SK-N-SH (cell line): ENCODE results near the gene FAM219B. TPM values are rescaled to one million over a fixed set of nuclear protein-coding genes. Genes with fewer than 3 reads are reported as not detected.

Experiments
- CTCF ChIA-PET: fragments of 300-600, 350-600 bp; formaldehyde crosslinking; extraction: SDS; loops from one replicate; lab custom pipeline; 2021; lab: Yijun Ruan, JAX
- POLR2A ChIA-PET: fragments of 350-600 bp; sonication (Branson Sonifier 250); formaldehyde crosslinking; extraction: SDS; loops from one replicate; lab custom pipeline; 2020; ENCODE audit warnings: antibody characterized with exemption, inconsistent platforms; lab: Yijun Ruan, JAX
- DNase-seq: peaks from one replicate; pipeline ENCODE4 v3.0.0; 2012
- H2AFZ ChIP-seq: fragments of 200-600 bp; sonication (generic); 2 replicates; pipeline ENCODE4 v1.8.1; 2016; ENCODE audit warnings: antibody characterized with exemption, mild to moderate bottlenecking, low read depth
- H3F3A ChIP-seq: fragments of 200-600 bp; sonication (generic); replicated peaks from 2 replicates; pipeline ENCODE3; 2016; ENCODE audit warnings: antibody characterized with exemption, mild to moderate bottlenecking; ENCODE audit not compliant: insufficient read depth
- H3K27ac ChIP-seq, 2 experiments: fragments of 200-500 bp in 1 of 2; fragments of 200-600 bp in 1 of 2; sonication (Bioruptor generic) in 1 of 2; sonication (generic), shearing (Covaris generic) in 1 of 2; 2 replicates each; pipeline versions ENCODE4 v1.5.1 to v1.6.1; 2014 to 2016; ENCODE audit warnings: low read depth in 2 of 2, inconsistent platforms in 1 of 2, low read length in 1 of 2, mild to moderate bottlenecking in 1 of 2, mixed read lengths in 1 of 2
- H3K27me3 ChIP-seq: fragments of 200-600 bp; sonication (generic), shearing (Covaris generic); 2 replicates; pipeline ENCODE4 v1.6.1; 2016; ENCODE audit warnings: mixed run types; ENCODE audit not compliant: insufficient read depth
- H3K36me3 ChIP-seq, 2 experiments: fragments of 200-500 bp in 1 of 2; fragments of 200-600 bp in 1 of 2; sonication (Bioruptor generic) in 1 of 2; sonication (generic) in 1 of 2; replicated peaks in 1 of 2; 2 replicates each; pipeline versions ENCODE3 to v1.5.1; 2014 to 2016; ENCODE audit warnings: low read length in 1 of 2, mild to moderate bottlenecking in 1 of 2; ENCODE audit not compliant: insufficient read depth in 2 of 2, control insufficient read depth in 1 of 2
- H3K4me1 ChIP-seq, 2 experiments: fragments of 200-500 bp in 1 of 2; fragments of 200-600 bp in 1 of 2; sonication (Bioruptor generic) in 1 of 2; sonication (generic), shearing (Covaris generic) in 1 of 2; 2 replicates each; pipeline versions ENCODE4 v1.5.1 to v1.6.1; 2014 to 2016; ENCODE audit warnings: low read depth in 1 of 2, low read length in 1 of 2, mixed run types in 1 of 2; ENCODE audit not compliant: insufficient read depth in 2 of 2, control insufficient read depth in 1 of 2
- H3K4me2 ChIP-seq: fragments of 200-600 bp; sonication (generic), shearing (Covaris generic); 2 replicates; pipeline ENCODE4 v1.6.1; 2017; ENCODE audit warnings: mixed run types
- H3K4me3 ChIP-seq, 2 experiments: fragments of 200-500 bp in 1 of 2; fragments of 200-600 bp in 1 of 2; sonication (Bioruptor generic) in 1 of 2; sonication (generic), shearing (Covaris generic) in 1 of 2; 2 replicates each; pipeline versions ENCODE4 v1.5.1 to v1.8.1; 2014 to 2016; ENCODE audit warnings: low read depth in 2 of 2, inconsistent platforms in 1 of 2, low read length in 1 of 2, mild to moderate bottlenecking in 1 of 2, mixed read lengths in 1 of 2, moderate library complexity in 1 of 2
- H3K79me2 ChIP-seq: fragments of 200-600 bp; sonication (generic); 2 replicates; pipeline ENCODE4 v1.8.1; 2017; ENCODE audit warnings: mild to moderate bottlenecking; ENCODE audit not compliant: insufficient read depth
- H3K9ac ChIP-seq: fragments of 200-600 bp; sonication (generic); 2 replicates; pipeline ENCODE4 v1.6.1; 2017; ENCODE audit warnings: mixed run types
- H3K9me2 ChIP-seq: fragments of 200-600 bp; sonication (generic); 2 replicates; pipeline ENCODE4 v1.6.1; 2017; ENCODE audit warnings: mixed run types
- H3K9me3 ChIP-seq: fragments of 200-600 bp; sonication (generic); 2 replicates; pipeline ENCODE4 v1.6.1; 2017; ENCODE audit warnings: mixed run types, mild to moderate bottlenecking, moderate library complexity
- H4K20me1 ChIP-seq: fragments of 200-600 bp; sonication (generic); 2 replicates; pipeline ENCODE4 v1.6.1; 2017; ENCODE audit warnings: mild to moderate bottlenecking, mixed run types; ENCODE audit not compliant: insufficient read depth
- ELF1 ChIP-seq: IDR thresholded peaks from 2 replicates; pipeline ENCODE4 v1.4.0; 2012
- EP300 ChIP-seq, 2 experiments: IDR thresholded peaks; 2 replicates each; pipeline versions ENCODE4 v1.4.0 to v1.6.1; 2012; ENCODE audit warnings: borderline replicate concordance in 1 of 2, low read depth in 1 of 2, low read length in 1 of 2
- FOXJ3 ChIP-seq: sonication (generic); formaldehyde crosslinking; IDR thresholded peaks from 2 replicates; pipeline ENCODE4 v1.5.1; 2020; ENCODE audit warnings: mild to moderate bottlenecking, missing genetic modification reagents
- RFX5 ChIP-seq: IDR thresholded peaks from 2 replicates; pipeline ENCODE4 v1.6.1; 2012; ENCODE audit warnings: mild to moderate bottlenecking, improper control_type of control experiment, low read length
- SIN3A ChIP-seq: IDR thresholded peaks from 2 replicates; pipeline ENCODE4 v1.6.1; 2012; ENCODE audit warnings: low read depth, mild to moderate bottlenecking, low read length, moderate library complexity, borderline replicate concordance
- TCF12 ChIP-seq: IDR thresholded peaks from 2 replicates; pipeline ENCODE4 v1.4.0; 2012
- USF2 ChIP-seq: fragments of 150-350 bp; IDR thresholded peaks from 2 replicates; pipeline ENCODE4 v1.6.1; 2017; ENCODE audit warnings: antibody characterized with exemption, low read length, low read depth, borderline replicate concordance
- ZBTB33 ChIP-seq: IDR thresholded peaks from 2 replicates; pipeline ENCODE4 v1.4.0; 2012; ENCODE audit warnings: low read depth, borderline replicate concordance
- WGBS: methylation state at CpG from one replicate; pipeline ENCODE4 v1.1.6; 2017; ENCODE audit warnings: low lambda C conversion rate; 5-methylcytosine and 5-hydroxymethylcytosine counted together
- polyA plus RNA-seq, 3 experiments: library from polyadenylated mRNA; depleted of rRNA; stranded (reverse); fragments of >200 nt; gene quantifications; 2 replicates each; pipeline ENCODE4 v1.2.3, GENCODE V29; 2012

Gene FAM219B
- polyA plus RNA-seq, 1 of the 3 experiments (the other 2 are of a cell fraction): 53.0 TPM

GRCh38 chr15:74933573-74933972 is 26.9 kb upstream of the FAM219B start:
- no peak for TF ChIP-seq EP300 (IDR thresholded peaks at IDR 0.05; ENCODE audit: borderline replicate concordance in 1 of 2, low read depth in 1 of 2, low read length in 1 of 2)
- TF ChIP-seq ZBTB33: no peak
- TF ChIP-seq ELF1: no peak
- TF ChIP-seq FOXJ3 (CRISPR knock-in tag): no peak
- TF ChIP-seq SIN3A: no peak
- TF ChIP-seq USF2: no peak
- Histone ChIP-seq H3K27ac (no peak overlapping the region), H3K79me2 (peaks cover 88% of the 10 kb centered on the region), H4K20me1 (peaks cover 8% of the 10 kb centered on the region; the same call in 1 of the 2 replicates), H3K9me2 (no peaks in the 10 kb centered on the region), H3K4me2 (no peak overlapping the region), H3K27me3 (no peaks in the 10 kb centered on the region), H3K4me1 (0 out of 4 replicates have a peak, but pooled peaks cover 0 to 6% of the 10 kb centered on the region in 2 experiments), H3K4me3 (no peak overlapping the region), H3F3A (peaks cover 10% of the 10 kb centered on the region), H3K9me3 (no peaks in the 10 kb centered on the region), H2AFZ (no peak overlapping the region), H3K9ac (no peak overlapping the region), H3K36me3 (peaks cover 8 to 29% of the 10 kb centered on the region in 2 experiments)
- POLR2A ChIA-PET: no interaction called here
- CTCF ChIA-PET: interaction anchor here (1.0 to 2.4 kb wide), 8 partner anchors 12 to 165 kb away, joined by 3 to 10 read pairs (median 4); partner anchors contain the start of gene ULK3
- no peak for DNase-seq
- 84% methylated on average over 2 of the region's 2 CpGs for WGBS

DNA sequence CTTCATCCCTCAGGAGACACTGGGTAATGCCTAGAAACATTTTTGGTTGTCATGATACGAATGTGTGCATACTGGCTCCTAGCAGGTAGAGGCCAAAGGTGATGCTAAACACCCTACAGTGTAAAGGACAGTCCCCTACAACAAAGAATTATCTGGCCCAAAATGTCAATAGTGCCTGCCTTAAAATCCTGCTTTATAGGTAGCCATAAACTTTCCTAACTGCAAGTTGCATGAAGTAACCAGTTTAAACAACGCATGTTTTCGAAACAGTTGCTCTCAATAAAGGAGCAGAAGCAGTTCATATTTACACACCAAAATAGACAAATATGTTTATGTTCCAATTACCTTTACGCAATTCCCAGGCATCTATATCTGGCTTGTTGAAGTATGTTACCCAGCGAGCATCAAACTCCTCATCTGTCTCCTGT is 22.1 kb upstream of the FAM219B start:
- Histone ChIP-seq H3K79me2 (peaks cover 69% of the 10 kb centered on the region), H3F3A (peaks cover 6% of the 10 kb centered on the region), H3K27me3 (no peaks in the 10 kb centered on the region), H3K9me2 (no peaks in the 10 kb centered on the region), H3K4me1 (no peaks in the 10 kb centered on the region), H3K9me3 (no peaks in the 10 kb centered on the region), H3K9ac (no peak overlapping the region), H3K36me3 (peaks cover 23 to 46% of the 10 kb centered on the region in 2 experiments), H3K4me3 (no peak overlapping the region), H4K20me1 (peaks cover 4% of the 10 kb centered on the region; the same call in 1 of the 2 replicates), H3K4me2 (no peak overlapping the region), H3K27ac (no peak overlapping the region), H2AFZ (no peak overlapping the region)
- POLR2A ChIA-PET: no interaction called here
- CTCF ChIA-PET: interaction anchor here (1.4 kb wide), 1 partner anchor 22 kb away, joined by 5 read pairs; no protein-coding TSS in a partner anchor
- 95% methylated on average over 5 of the region's 5 CpGs for WGBS
- DNase-seq: no peak
- TF ChIP-seq SIN3A (no peak), RFX5 (no peak), TCF12 (no peak)
